Measurements from ENCODE around the gene C2CD2. TPM values are rescaled to one million over a fixed set of nuclear protein-coding genes. Genes with fewer than 3 reads are reported as not detected.
"Not testable (repeated sequence)": the region's sequence is repeated elsewhere in the genome, so short reads cannot be mapped to it uniquely, and the experiment has no call there.

Gene C2CD2
- total and polyA plus RNA-seq, 2 donors (not counting 1 experiment from before 2014, with no cell fraction given) = 20.3 to 22.3 TPM

- Histone ChIP-seq H3K36me3 (ENCODE audit: control insufficient read depth, insufficient read depth, low read length) (no peaks in the 10 kb centered on the region), H3K9ac (ENCODE audit: insufficient read depth, low read length) (no peak overlapping the region)
Observed at GRCh38 chr21:41961282-41961701, 7.5 kb upstream of the C2CD2 start.

GRCh38 chr21:41960386-41960785, 6.6 kb upstream of the C2CD2 start:
- no peak for DNase-seq (ENCODE audit: low read depth in 2 of 2)
- no peak for TF ChIP-seq CTCF (conservative IDR thresholded peaks at IDR 0.05 in 1 of 2, IDR thresholded peaks at IDR 0.05 in 1 of 2; ENCODE audit: low read depth in 1 of 2, low read length in 2 of 2)
- no peak for TF ChIP-seq EZH2 (IDR thresholded peaks at IDR 0.05; ENCODE audit: low read length, missing control alignments)
- no peaks in the 10 kb centered on the region for H4K20me1 ChIP-seq (ENCODE audit: control insufficient read depth, extremely low read depth, insufficient read depth, low read length)
- H3K27me3 ChIP-seq (ENCODE audit: control insufficient read depth, insufficient read depth, low read length) = peaks cover 5% of the 10 kb centered on the region
- H3K9ac ChIP-seq (ENCODE audit: insufficient read depth, low read length) = no peak overlapping the region
- no peaks in the 10 kb centered on the region for H3K9me3 ChIP-seq (ENCODE audit: control insufficient read depth, insufficient read depth, low read depth, low read length)
- no peak overlapping the region for H3K27ac ChIP-seq (ENCODE audit: insufficient read depth, low read length)
- no peaks in the 10 kb centered on the region for H3K36me3 ChIP-seq (ENCODE audit: control insufficient read depth, insufficient read depth, low read length)
- no peak overlapping the region for H2AFZ ChIP-seq (ENCODE audit: low read length)
- peaks cover 15% of the 10 kb centered on the region for H3K4me1 ChIP-seq (ENCODE audit: control insufficient read depth, extremely low read depth, insufficient read depth, low read length)
- no peak overlapping the region for H3K4me3 ChIP-seq (replicated peaks in 1 of 4; ENCODE audit: control extremely low read depth in 1 of 4, insufficient read depth in 1 of 4, low read depth in 3 of 4, low read length in 4 of 4)
- no peaks in the 10 kb centered on the region for H3K79me2 ChIP-seq (ENCODE audit: control insufficient read depth, insufficient read depth, low read length)
- no peak overlapping the region for H3K4me2 ChIP-seq (ENCODE audit: extremely low read depth, insufficient read depth, low read length)

More at GRCh38 chr21:41961282-41961701, 7.5 kb upstream of the C2CD2 start:
- peak; percentile 23 to 80 for DNase-seq (ENCODE audit: low read depth in 2 of 2)
- H2AFZ ChIP-seq (ENCODE audit: low read length) = no peak overlapping the region
- no peak overlapping the region for H3K4me3 ChIP-seq (replicated peaks in 1 of 4; ENCODE audit: control extremely low read depth in 1 of 4, insufficient read depth in 1 of 4, low read depth in 3 of 4, low read length in 4 of 4)
- H3K9me3 ChIP-seq (ENCODE audit: control insufficient read depth, insufficient read depth, low read depth, low read length) = no peaks in the 10 kb centered on the region
- no peak overlapping the region for H3K4me2 ChIP-seq (ENCODE audit: extremely low read depth, insufficient read depth, low read length)
- peaks cover 15% of the 10 kb centered on the region for H3K4me1 ChIP-seq (ENCODE audit: control insufficient read depth, extremely low read depth, insufficient read depth, low read length)
- H3K27me3 ChIP-seq (ENCODE audit: control insufficient read depth, insufficient read depth, low read length) = peaks cover 5% of the 10 kb centered on the region
- no peaks in the 10 kb centered on the region for H4K20me1 ChIP-seq (ENCODE audit: control insufficient read depth, extremely low read depth, insufficient read depth, low read length)
- TF ChIP-seq CTCF (conservative IDR thresholded peaks at IDR 0.05 in 1 of 2, IDR thresholded peaks at IDR 0.05 in 1 of 2; ENCODE audit: low read depth in 1 of 2, low read length in 2 of 2) (no peak), EZH2 (IDR thresholded peaks at IDR 0.05; ENCODE audit: low read length, missing control alignments) (no peak)
- H3K27ac ChIP-seq (ENCODE audit: insufficient read depth, low read length) = no peak overlapping the region
- H3K79me2 ChIP-seq (ENCODE audit: control insufficient read depth, insufficient read depth, low read length) = no peaks in the 10 kb centered on the region

GRCh38 chr21:41959697-41960096, 5.9 kb upstream of the C2CD2 start:
- H3K9me3 ChIP-seq (ENCODE audit: control insufficient read depth, insufficient read depth, low read depth, low read length); H3K36me3 ChIP-seq (ENCODE audit: control insufficient read depth, insufficient read depth, low read length); H3K79me2 ChIP-seq (ENCODE audit: control insufficient read depth, insufficient read depth, low read length); DNase-seq (ENCODE audit: low read depth in 2 of 2); H3K4me2 ChIP-seq (ENCODE audit: extremely low read depth, insufficient read depth, low read length); H3K27me3 ChIP-seq (ENCODE audit: control insufficient read depth, insufficient read depth, low read length); H3K9ac ChIP-seq (ENCODE audit: insufficient read depth, low read length); H3K4me3 ChIP-seq (replicated peaks in 1 of 4; ENCODE audit: control extremely low read depth in 1 of 4, insufficient read depth in 1 of 4, low read depth in 3 of 4, low read length in 4 of 4); H2AFZ ChIP-seq (ENCODE audit: low read length); H4K20me1 ChIP-seq (ENCODE audit: control insufficient read depth, extremely low read depth, insufficient read depth, low read length); H3K27ac ChIP-seq (ENCODE audit: insufficient read depth, low read length): not testable (repeated sequence)
- H3K4me1 ChIP-seq (ENCODE audit: control insufficient read depth, extremely low read depth, insufficient read depth, low read length) = peaks cover 15% of the 10 kb centered on the region
